Muscle of arm (tissue), 14 donors: Measurements from ENCODE around the gene PLXND1. TPM values are rescaled to one million over a fixed set of nuclear protein-coding genes. Genes with fewer than 3 reads are reported as not detected.
A peak's percentile ranks its signal among the peaks of the same experiment; 100 is the strongest.
"Not testable (repeated sequence)": the region's sequence is repeated elsewhere in the genome, so short reads cannot be mapped to it uniquely, and the experiment has no call there.

Experiments used
- DNase-seq: peaks from one replicate; pipeline ENCODE4 v3.0.0-alpha.2; 2013
- long read RNA-seq, 11 donors: transcript quantifications; one replicate each; lab custom pipeline, GENCODE V29; 2026
- polyA plus RNA-seq, 12 donors: library from polyadenylated mRNA; unstranded; fragments of 120-200 nt; gene quantifications; one replicate each; pipeline ENCODE4 v1.2.1, GENCODE V29; 2013; ENCODE audit not compliant: insufficient read length in 12 of 12

Gene PLXND1, protein sequence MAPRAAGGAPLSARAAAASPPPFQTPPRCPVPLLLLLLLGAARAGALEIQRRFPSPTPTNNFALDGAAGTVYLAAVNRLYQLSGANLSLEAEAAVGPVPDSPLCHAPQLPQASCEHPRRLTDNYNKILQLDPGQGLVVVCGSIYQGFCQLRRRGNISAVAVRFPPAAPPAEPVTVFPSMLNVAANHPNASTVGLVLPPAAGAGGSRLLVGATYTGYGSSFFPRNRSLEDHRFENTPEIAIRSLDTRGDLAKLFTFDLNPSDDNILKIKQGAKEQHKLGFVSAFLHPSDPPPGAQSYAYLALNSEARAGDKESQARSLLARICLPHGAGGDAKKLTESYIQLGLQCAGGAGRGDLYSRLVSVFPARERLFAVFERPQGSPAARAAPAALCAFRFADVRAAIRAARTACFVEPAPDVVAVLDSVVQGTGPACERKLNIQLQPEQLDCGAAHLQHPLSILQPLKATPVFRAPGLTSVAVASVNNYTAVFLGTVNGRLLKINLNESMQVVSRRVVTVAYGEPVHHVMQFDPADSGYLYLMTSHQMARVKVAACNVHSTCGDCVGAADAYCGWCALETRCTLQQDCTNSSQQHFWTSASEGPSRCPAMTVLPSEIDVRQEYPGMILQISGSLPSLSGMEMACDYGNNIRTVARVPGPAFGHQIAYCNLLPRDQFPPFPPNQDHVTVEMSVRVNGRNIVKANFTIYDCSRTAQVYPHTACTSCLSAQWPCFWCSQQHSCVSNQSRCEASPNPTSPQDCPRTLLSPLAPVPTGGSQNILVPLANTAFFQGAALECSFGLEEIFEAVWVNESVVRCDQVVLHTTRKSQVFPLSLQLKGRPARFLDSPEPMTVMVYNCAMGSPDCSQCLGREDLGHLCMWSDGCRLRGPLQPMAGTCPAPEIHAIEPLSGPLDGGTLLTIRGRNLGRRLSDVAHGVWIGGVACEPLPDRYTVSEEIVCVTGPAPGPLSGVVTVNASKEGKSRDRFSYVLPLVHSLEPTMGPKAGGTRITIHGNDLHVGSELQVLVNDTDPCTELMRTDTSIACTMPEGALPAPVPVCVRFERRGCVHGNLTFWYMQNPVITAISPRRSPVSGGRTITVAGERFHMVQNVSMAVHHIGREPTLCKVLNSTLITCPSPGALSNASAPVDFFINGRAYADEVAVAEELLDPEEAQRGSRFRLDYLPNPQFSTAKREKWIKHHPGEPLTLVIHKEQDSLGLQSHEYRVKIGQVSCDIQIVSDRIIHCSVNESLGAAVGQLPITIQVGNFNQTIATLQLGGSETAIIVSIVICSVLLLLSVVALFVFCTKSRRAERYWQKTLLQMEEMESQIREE (N-terminal part only)
- polyA plus RNA-seq: 100 to 1,000 TPM in 11 of 12 donors, not detected in 1; 103 to 190 (median 122) TPM
- long read RNA-seq, donor 1, full-length matches to known transcripts: 2 of 26 reads
- long read RNA-seq, donor 1, partial matches to known transcripts: 24 of 26 reads
- long read RNA-seq, donor 1, other reads (novel, unspliced or antisense): 0 of 26 reads
- long read RNA-seq, donor 2, partial matches to known transcripts: 24 of 26 reads
- long read RNA-seq, donor 2, other reads (novel, unspliced or antisense): 0 of 26 reads
- long read RNA-seq, donor 3, partial matches to known transcripts: 30 of 30 reads
- long read RNA-seq, donor 3, other reads (novel, unspliced or antisense): 0 of 30 reads
- long read RNA-seq, donor 4, partial matches to known transcripts: 38 of 38 reads
- long read RNA-seq, donor 4, other reads (novel, unspliced or antisense): 0 of 38 reads
- long read RNA-seq, donor 5, full-length matches to known transcripts: 4 of 4 reads
- long read RNA-seq, donor 5, partial matches to known transcripts: 0 of 4 reads
- long read RNA-seq, donor 5, other reads (novel, unspliced or antisense): 0 of 4 reads
- long read RNA-seq, donor 6, partial matches to known transcripts: 36 of 38 reads
- long read RNA-seq, donor 6, other reads (novel, unspliced or antisense): 0 of 38 reads
- long read RNA-seq, donor 7, full-length matches to known transcripts: 3 of 37 reads
- long read RNA-seq, donor 7, partial matches to known transcripts: 34 of 37 reads
- long read RNA-seq, donor 7, other reads (novel, unspliced or antisense): 0 of 37 reads
- long read RNA-seq, donor 8, full-length matches to known transcripts: 6 of 56 reads
- long read RNA-seq, donor 8, partial matches to known transcripts: 50 of 56 reads
- long read RNA-seq, donor 8, other reads (novel, unspliced or antisense): 0 of 56 reads
- long read RNA-seq, donor 9, partial matches to known transcripts: 29 of 29 reads
- long read RNA-seq, donor 9, other reads (novel, unspliced or antisense): 0 of 29 reads
- long read RNA-seq, donor 10, full-length matches to known transcripts: 11 of 63 reads
- long read RNA-seq, donor 10, partial matches to known transcripts: 52 of 63 reads
- long read RNA-seq, donor 10, other reads (novel, unspliced or antisense): 0 of 63 reads
- long read RNA-seq, donor 11, full-length matches to known transcripts: 1 of 10 reads
- long read RNA-seq, donor 11, partial matches to known transcripts: 9 of 10 reads
- long read RNA-seq, donor 11, other reads (novel, unspliced or antisense): 0 of 10 reads

DNA sequence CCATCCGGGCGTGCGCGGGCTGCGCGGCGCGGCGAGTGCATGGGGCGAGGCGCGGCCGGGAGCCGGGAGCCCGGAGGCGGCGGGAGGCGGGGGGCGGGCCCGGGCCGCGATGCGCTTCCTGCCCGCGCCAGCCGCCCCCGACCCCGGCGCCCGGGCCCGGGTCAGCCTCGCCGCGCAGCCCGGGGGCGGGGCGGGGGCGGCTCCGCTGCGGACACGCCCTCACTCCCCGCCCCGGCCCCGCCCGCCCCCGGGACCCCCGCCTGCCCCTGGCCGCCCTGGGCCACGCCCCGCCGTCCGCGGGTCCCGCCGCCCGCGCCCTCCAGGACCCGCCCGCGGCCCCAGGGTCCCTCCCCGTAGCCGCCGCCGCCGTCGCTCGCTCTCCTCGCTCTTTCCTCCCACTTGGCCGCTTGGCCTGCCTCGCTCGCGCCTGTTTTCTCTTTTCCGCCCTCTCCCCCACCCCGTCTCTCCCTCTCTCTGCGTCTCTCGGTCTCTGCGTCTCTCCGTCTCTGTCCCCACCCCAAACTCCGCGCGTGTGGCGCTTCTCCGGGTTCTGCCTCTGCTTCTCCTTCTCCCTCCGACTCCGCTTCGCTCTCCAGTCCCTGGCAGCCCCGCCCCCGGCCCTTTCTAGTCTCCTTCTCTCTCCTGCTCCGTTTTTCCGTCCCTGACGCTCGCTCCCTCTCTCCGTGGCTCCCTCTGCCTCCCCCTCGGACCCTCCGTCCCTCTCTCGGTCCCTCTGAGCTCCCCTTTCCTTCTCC lies at the start of gene PLXND1:
TSS of gene PLXND1 (minus strand) at position 41 of the 755 bp plus-strand sequence. CDS start at position 4, 37 bp downstream.
- DNase-seq: peak; percentile 81

DNA sequence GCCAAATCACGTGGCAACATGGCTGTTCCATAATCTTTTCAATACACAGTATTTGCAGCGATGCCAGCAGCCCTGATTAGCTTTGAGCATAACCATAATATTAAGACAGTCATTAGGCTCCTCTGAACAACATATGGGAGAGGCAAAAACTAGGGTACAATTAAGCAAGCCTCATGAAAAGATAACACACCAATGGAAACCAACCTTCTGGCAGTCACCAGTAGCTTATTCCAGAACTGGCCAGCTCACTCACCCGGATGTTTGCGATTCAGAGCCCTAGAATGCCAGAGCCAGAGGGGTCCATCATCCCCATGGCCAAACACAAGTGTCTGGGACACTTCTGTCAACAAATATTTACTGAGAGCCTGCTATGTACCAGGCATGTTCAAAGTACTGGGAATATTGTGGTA lies 48.8 kb upstream of the PLXND1 start:
- no peak for DNase-seq

DNA sequence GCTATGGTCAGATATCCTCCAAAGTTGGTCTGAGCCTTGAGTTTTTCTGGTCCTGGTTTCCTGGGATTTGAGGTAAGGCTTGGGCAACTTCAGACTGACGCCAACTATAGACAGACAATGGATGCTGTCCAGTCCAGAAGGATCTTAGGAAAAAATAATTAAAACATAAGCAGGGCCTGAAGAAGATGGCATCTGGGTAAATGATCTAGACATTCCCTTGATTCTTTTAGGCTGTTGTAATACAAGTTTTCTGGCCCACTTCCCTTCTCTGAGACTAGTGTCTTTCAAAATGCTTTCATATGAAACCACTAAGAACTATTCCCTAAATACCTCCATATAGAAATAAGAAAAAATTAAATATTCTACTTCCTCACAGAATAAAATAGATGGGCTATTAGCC lies 47.7 kb upstream of the PLXND1 start:
- peak; percentile 16 for DNase-seq

DNA sequence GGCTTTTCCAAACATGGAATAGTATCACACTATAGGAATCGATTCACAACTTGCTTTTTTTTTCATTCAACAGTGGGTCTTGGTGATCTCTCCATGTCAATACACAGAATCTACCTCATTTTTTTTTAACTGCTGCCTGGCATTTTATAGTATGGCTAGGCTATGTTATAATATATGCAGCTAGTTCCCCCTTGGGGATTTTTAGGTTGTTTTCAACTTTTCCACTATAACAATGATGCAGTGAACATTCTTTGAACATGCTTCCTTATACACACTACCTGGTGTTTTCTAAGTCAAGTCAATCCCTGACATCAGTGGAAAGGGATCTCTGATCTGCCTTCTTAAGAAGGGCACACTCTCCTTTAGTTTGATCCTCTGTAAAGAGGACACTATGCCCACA lies 46.5 kb upstream of the PLXND1 start:
- no peak for DNase-seq

DNA sequence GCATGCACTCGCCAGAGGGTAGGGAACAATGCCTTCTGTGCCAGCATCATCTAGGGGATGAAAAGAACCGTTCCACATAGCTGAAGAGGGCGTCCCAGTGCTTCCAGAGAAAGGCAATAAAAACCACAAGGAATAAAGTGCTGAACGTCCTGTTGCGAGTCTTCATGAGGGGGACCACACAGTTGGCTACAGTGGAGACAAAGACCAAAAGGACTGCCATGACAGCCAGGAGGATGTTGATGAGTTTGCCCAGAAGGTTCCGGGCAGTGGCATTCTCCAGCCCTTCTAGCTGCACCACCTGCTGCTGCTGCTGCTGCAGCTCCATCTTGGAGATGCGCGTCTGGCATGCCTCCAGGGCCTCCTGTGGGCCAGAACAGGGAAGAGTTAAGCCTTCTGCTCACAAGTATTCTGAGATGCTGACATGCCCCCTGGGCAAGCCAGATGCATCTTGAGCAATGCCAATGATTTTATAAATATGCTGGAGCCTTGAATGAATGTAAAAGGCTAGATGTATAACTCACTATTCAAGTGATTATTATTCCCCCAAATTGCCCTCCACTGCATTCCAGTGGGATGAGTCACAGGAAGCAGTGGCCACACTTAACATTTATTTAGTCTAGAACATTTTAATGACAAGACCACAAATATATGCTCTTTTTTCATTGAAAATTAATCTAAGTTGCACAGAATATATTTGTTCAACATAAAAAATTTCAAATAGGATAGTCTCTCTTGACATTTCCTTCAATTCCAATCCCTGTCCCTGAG lies 45.1 kb upstream of the PLXND1 start:
- no peak for DNase-seq

DNA sequence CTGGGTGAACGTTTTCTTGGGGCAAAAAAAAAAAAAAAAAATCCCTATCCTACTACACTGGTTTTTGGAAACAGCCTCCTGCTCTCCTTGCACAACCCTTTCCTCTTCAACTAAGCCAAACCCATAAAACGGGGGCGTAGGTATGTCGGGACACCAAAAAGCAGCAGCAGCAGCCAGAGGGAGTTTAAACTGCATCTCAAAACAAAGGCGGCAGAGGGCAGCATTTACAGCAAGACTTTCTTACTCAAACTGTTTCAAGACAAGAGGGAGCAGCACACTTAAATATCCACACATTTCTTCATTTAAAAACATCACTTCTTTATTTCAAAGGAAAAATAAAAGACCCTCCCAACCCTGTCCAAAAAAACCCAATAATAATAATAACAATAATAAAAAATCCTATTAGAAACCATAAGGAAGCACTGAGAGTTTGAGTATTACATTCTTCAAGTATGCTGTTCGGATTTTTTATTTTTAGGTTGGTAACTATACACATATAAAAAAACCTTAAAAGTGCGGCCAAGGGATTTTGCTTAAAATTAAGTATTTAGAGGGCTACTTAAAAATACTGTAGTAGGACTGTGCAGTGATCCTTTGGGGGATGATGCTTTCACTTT lies 43.9 kb upstream of the PLXND1 start:
- peak; percentile 71 for DNase-seq

DNA sequence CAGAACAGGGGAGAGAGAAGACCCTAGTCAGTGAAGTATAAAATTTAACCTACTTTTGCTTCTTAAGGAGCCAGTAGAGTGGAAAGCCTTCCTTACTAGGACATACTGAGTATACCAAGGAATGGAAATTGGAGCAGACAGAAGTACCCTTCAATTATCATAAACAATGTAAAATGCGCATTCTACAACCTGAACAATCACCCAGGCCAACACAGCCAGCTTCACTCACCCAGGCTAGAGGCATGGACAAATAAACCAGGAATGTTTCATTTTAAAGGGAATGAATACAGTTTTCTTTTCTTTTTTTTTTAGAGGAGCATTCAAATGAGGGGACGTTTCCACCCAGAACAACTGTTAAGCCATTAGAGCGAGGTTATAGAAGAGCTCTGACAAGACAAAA lies 41.9 kb upstream of the PLXND1 start:
- no peak for DNase-seq

DNA sequence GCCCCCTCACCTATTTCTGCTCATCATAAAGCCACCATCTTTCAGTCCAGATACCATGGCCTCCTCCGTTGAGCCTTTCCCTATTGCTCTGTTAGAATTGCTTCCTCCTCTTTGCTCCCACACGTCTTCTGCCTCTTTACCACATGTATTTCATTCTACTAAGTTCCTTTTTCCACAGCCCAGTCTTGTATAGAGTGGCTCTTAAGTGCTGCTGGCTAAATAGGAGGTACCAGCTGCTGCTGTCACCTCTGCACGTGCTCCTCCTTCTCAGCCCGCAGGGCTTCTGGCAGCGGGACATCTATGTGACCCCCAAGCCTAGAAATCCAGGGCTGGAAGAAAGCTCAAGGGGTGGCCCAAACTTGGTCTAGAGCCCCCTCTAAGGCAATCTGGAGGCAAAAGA lies 38.8 kb upstream of the PLXND1 start:
- DNase-seq: no peak

DNA sequence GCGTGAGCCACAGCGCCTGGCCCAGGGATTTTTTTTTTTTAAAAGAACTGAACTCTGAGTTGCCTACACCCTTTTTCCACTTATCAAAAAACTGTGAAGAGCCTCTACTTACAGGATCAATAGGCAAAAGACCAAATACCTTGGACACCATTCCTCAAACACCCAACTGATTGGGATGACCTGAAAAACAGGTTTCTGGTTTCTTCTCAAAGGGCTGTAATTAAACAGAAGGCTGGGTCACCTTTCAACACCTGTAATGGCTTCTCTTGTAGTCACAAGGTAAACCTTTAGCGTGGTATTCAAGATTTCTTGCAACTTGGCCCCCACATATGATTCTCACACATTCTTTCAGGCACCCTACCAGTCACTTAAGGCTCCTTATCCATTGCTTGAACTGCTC lies 38.4 kb upstream of the PLXND1 start:
- DNase-seq: no peak

DNA sequence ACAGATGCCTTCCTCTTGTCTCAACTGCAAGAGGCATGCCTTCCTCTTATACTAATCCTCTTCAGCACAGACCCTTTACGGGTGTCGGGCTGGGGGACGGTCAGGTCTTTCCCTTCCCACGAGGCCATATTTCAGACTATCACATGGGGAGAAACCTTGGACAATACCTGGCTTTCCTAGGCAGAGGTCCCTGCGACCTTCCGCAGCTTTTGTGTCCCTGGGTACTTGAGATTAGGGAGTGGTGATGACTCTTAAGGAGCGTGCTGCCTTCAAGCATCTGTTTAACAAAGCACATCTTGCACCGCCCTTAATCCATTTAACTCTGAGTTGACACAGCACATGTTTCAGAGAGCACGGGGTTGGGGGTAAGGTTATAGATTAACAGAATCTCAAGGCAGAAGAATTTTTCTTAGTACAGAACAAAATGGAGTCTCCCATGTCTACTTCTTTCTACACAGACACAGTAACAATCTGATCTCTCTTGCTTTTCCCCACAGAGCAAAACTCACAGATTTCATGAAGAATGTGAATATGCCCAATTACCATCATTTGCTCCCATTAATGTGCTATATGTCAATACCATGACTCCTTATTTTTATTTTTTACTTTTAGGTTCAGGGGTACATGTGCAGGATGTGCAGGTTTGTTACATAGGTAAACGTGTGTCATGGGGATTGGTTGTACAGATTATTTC lies 35.2 kb upstream of the PLXND1 start:
- DNase-seq: not testable (repeated sequence)

DNA sequence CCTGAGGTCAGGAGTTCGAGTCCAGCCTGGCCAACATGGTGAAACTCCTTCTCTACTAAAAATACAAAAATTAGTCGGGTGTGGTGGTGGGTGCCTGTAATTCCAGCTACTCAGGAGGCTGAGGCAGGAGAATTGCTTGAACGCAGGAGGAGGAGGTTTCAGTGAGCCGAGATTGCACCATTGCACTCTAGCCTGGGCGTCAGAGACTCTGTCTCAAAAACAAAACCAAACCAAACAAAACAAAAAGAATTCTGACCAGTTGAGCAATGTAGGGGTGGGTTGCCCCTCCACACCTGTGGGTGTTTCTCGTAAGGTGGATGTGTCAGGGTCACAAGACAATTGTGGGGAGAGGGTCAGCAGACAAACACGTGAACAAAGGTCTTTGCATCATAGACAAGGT lies 34.5 kb upstream of the PLXND1 start:
- DNase-seq: not testable (repeated sequence)

DNA sequence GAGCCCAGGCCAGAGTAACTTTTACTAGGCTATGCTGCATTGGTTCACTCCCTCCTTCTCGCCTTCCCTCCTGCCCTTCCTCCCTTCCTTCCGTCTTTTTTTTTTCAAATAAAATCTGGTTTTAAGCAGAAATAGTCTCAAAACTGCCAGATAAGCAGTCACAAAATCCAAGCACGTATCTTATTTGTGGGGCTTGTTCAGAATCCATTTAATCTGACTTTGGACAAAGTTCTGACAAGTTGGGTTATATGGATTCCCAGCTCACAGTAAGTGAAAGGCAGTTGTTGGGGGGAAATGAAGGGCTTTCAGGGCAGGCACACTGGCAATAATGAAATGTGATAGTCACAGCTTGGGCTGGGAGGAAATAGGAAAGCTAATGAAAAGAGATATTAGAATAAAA lies 32.0 kb upstream of the PLXND1 start:
- no peak for DNase-seq

DNA sequence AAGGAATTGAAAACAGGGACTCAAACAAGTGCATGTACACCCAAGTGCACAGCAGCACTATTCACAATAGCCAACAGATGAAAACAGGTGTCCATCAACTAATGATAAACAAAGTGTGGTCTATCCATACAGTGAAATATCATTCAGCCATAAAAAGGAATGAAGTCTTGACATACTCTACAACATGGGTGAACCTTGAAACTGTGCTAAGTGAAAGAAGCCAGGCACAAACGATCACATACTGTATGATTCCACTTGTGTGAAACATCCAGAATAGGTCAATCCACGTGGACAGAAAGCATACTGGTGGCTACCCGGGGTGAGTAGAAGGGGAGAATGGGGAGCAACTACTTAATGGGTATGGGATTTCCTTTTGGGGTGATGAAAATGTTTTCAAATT lies 29.6 kb upstream of the PLXND1 start:
- no peak for DNase-seq

DNA sequence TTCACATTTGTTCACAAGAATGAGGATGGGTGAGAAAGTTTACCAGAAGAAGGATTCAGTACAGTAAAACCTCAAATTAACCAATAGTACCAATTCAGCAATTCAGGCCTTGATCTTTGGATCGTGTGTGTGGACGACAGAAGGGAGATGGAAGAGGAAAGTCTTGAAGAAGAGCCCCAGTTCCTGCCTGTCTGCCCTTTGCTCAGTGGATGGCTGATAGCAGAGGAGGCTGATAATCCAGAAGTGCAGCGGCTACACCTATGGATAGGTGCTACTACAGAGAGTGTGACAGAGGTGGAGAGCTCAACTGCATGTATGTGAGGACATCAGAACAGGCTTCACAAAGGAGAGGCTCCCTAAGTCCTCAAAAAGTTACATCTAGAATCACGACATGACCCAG lies 29.2 kb upstream of the PLXND1 start:
- no peak for DNase-seq

DNA sequence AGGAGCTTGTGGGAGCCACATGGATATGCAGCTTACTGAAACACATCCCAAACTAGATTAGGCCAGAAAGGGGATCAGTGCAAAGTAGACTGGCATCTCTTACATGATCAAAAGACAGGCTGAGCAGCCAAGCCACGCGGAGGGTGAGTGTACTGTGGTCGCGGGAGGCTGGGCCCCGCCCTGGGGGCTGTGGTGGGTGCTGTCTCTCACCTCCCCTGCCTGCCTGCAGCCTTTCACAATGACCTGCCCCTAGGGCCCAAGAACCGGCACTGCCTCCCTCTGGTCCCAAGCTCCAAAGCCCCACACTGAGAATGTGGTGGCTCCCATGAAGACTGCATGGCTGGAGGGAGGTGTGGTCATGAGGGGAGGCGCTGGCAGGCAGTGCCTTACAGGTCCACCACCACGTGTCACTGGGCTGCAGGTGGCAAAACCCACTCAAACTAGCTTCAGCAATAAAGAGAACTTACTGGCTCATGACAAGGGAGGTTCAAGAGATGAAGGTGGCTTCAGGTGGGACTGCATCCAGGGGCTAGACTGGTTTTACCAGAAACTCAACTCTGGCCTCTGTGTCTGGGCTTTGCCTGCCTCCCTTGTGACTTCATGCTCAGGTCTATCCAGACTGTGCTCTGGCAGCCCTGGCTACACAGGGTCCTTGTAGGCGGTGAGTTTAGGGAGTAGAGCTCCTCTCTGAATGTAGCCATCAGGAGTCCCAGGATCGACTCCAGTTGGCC lies 27.4 kb upstream of the PLXND1 start:
- no peak for DNase-seq

DNA sequence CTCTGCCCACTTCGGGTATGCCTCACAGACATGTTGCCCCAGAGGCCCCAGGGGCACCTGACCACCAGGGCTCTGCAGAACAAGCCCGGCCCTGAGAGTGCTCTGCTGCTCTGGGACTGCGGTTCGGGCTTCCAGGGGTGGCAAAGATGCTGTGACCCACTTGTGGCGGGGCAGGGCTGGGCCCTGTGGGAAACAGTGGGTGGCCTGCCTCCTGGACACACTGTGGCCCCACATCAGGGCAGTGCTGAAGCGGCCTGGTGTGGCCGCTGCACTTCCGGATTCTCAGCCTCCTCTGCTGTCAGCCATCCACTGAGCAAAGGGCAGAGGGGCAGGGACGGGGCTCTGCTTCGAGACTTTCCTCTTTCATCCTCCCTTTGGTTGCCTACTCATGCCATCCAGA lies 26.5 kb upstream of the PLXND1 start:
- no peak for DNase-seq
